Activated naive CD4-positive, alpha-beta T cell treated with anti-CD3 and anti-CD28 coated beads, Interleukin-2, amount 50 U/mL, for 72 hours (primary cell): Measurements from ENCODE around the gene ATP6V0A1. TPM values are rescaled to one million over a fixed set of nuclear protein-coding genes. Genes with fewer than 3 reads are reported as not detected.
"Not testable (repeated sequence)": the region's sequence is repeated elsewhere in the genome, so short reads cannot be mapped to it uniquely, and the experiment has no call there.

ENCODE experiments used
- ATAC-seq, 2 donors: fragments of 150-1000 bp; cut with Tn5 transposase; 2 replicates each; pipeline ENCODE4 v1.10.0; 2021; ENCODE audit warnings: mild to moderate bottlenecking in 2 of 2, moderate library complexity in 2 of 2
- DNase-seq, 2 donors: peaks; one replicate each; pipeline ENCODE4 v3.0.0; 2021 to 2022; ENCODE audit warnings: low spot score in 2 of 2
- H3K27ac Mint-ChIP-seq, 2 donors: one replicate each; pipeline ENCODE4 v1.8.0; 2022; ENCODE audit warnings: mild to moderate bottlenecking in 2 of 2, mixed read lengths in 2 of 2
- H3K36me3 Mint-ChIP-seq, 2 donors: one replicate each; pipeline ENCODE4 v1.8.0; 2022; ENCODE audit warnings: mixed read lengths in 2 of 2
- H3K9me3 Mint-ChIP-seq, 2 donors: one replicate each; pipeline ENCODE4 v1.8.0; 2022; ENCODE audit warnings: mixed read lengths in 2 of 2
- total RNA-seq, 2 donors: library from RNA; stranded (reverse); gene quantifications; one replicate each; pipeline ENCODE4 v1.2.3, GENCODE V29; 2022

Gene ATP6V0A1
- total RNA-seq, 2 donors from 2014 or later, result 14.9 to 25.5 TPM

GRCh38 chr17:42537826-42538451 lies 79.3 kb downstream of the ATP6V0A1 start:
- H3K9me3 Mint-ChIP-seq, result no peaks in the 10 kb centered on the region
- no peak for DNase-seq
- H3K36me3 Mint-ChIP-seq, result peaks cover 13 to 18% of the 10 kb centered on the region in 2 donors
- ATAC-seq, result no peak
- H3K27ac Mint-ChIP-seq, result no peak overlapping the region

- Mint-ChIP-seq H3K27ac (no peak overlapping the region), H3K36me3 (peaks cover 13 to 22% of the 10 kb centered on the region in 2 donors), H3K9me3 (no peaks in the 10 kb centered on the region)
- DNase-seq (no peak), ATAC-seq (no peak)
These were observed 79.8 kb downstream of the ATP6V0A1 start for GRCh38 chr17:42538482-42538881.

GRCh38 chr17:42540558-42540957 lies 81.9 kb downstream of the ATP6V0A1 start:
- Mint-ChIP-seq H3K36me3 (peaks cover 12 to 22% of the 10 kb centered on the region in 2 donors), H3K27ac (peak overlapping the region; percentile 57 to 73)
- not testable (repeated sequence) for ATAC-seq, DNase-seq, H3K9me3 Mint-ChIP-seq

GRCh38 chr17:42541041-42541833 lies 82.6 kb downstream of the ATP6V0A1 start:
- Mint-ChIP-seq H3K36me3 (peaks cover 8 to 22% of the 10 kb centered on the region in 2 donors), H3K27ac (peak overlapping the region; percentile 63 to 73), H3K9me3 (no peaks in the 10 kb centered on the region)
- DNase-seq (peak in 1 of 2 donors; percentile 35), ATAC-seq (peak; percentile 47 to 72)

GRCh38 chr17:42543190-42544079 lies 84.8 kb downstream of the ATP6V0A1 start:
- Mint-ChIP-seq H3K36me3 (peaks cover 8 to 22% of the 10 kb centered on the region in 2 donors), H3K9me3 (no peaks in the 10 kb centered on the region), H3K27ac (peak overlapping the region in 1 of 2 donors; percentile 86)
- ATAC-seq, result no peak
- no peak for DNase-seq

- no peak for ATAC-seq
- DNase-seq, result no peak
- no peaks in the 10 kb centered on the region for H3K9me3 Mint-ChIP-seq
- no peak overlapping the region for H3K27ac Mint-ChIP-seq
- H3K36me3 Mint-ChIP-seq, result peaks cover 8 to 19% of the 10 kb centered on the region in 2 donors
These were observed 86.2 kb downstream of the ATP6V0A1 start for GRCh38 chr17:42544874-42545283.

GRCh38 chr17:42545755-42546505 lies 87.3 kb downstream of the ATP6V0A1 start:
- ATAC-seq, DNase-seq, H3K9me3 Mint-ChIP-seq, H3K27ac Mint-ChIP-seq, H3K36me3 Mint-ChIP-seq: not testable (repeated sequence)

GRCh38 chr17:42547001-42547461 lies 88.4 kb downstream of the ATP6V0A1 start:
- no peaks in the 10 kb centered on the region for H3K9me3 Mint-ChIP-seq
- ATAC-seq (no peak), DNase-seq (no peak)
- H3K27ac Mint-ChIP-seq, result no peak overlapping the region
- peaks cover 0 to 6% of the 10 kb centered on the region in 2 donors for H3K36me3 Mint-ChIP-seq

GRCh38 chr17:42547698-42548069 lies 89.0 kb downstream of the ATP6V0A1 start:
- no peak for ATAC-seq
- H3K9me3 Mint-ChIP-seq, result no peaks in the 10 kb centered on the region
- no peak for DNase-seq

GRCh38 chr17:42548070-42548837 lies 89.6 kb downstream of the ATP6V0A1 start:
- H3K27ac Mint-ChIP-seq, result no peak overlapping the region
- DNase-seq (peak in 1 of 2 donors; percentile 78), ATAC-seq (peak; percentile 83 to 85)
- no peaks in the 10 kb centered on the region for H3K9me3 Mint-ChIP-seq
- H3K36me3 Mint-ChIP-seq, result peaks cover 0 to under 1% of the 10 kb centered on the region in 2 donors

More at GRCh38 chr17:42547698-42548069, 89.0 kb downstream of the ATP6V0A1 start:
- peaks cover 0 to 6% of the 10 kb centered on the region in 2 donors for H3K36me3 Mint-ChIP-seq
- no peak overlapping the region for H3K27ac Mint-ChIP-seq

- no peak for DNase-seq
- no peaks in the 10 kb centered on the region for H3K9me3 Mint-ChIP-seq
- H3K36me3 Mint-ChIP-seq, result no peaks in the 10 kb centered on the region
- ATAC-seq, result no peak
- no peak overlapping the region for H3K27ac Mint-ChIP-seq
These were observed 90.5 kb downstream of the ATP6V0A1 start for GRCh38 chr17:42548993-42549755.

GRCh38 chr17:42552736-42553135 lies 94.1 kb downstream of the ATP6V0A1 start, which contains the start of gene HSD17B1:
Gene HSD17B1 (plus strand): TSS chr17:42552923. CDS start chr17:42552934, 11 bp downstream.
- not testable (repeated sequence) for DNase-seq, H3K9me3 Mint-ChIP-seq, ATAC-seq, H3K36me3 Mint-ChIP-seq
- peak within 1 kb of the TSS in 1 of 2 donors; percentile 95 for H3K27ac Mint-ChIP-seq

- ATAC-seq (no peak), DNase-seq (no peak)
- Mint-ChIP-seq H3K9me3 (no peaks in the 10 kb centered on the region), H3K36me3 (peaks cover 0 to 6% of the 10 kb centered on the region in 2 donors), H3K27ac (peak overlapping the region in 1 of 2 donors; percentile 95)
These were observed 94.6 kb downstream of the ATP6V0A1 start for GRCh38 chr17:42553161-42553818.

GRCh38 chr17:42553866-42554249 lies 95.2 kb downstream of the ATP6V0A1 start:
- peak in 1 of 2 donors; percentile 35 for ATAC-seq
- DNase-seq, result no peak
- Mint-ChIP-seq H3K36me3 (peaks cover 0 to 6% of the 10 kb centered on the region in 2 donors), H3K9me3 (no peaks in the 10 kb centered on the region), H3K27ac (peak overlapping the region in 1 of 2 donors; percentile 95)
